GM19328 (cell line): ENCODE measurements around the gene PCBP3.

Source experiments
- ATAC-seq: cut with Tn5 transposase; IDR thresholded peaks from one replicate; pipeline ENCODE4 v1.9.1; 2021; ENCODE audit warnings: mild to moderate bottlenecking, moderate library complexity; ENCODE audit not compliant: unreplicated experiment

PCBP3 gene

GRCh38 chr21:45723049-45723958 lies 79.8 kb downstream of the PCBP3 start:
- no peak for ATAC-seq

GRCh38 chr21:45724345-45724961 lies 80.9 kb downstream of the PCBP3 start:
- ATAC-seq, result no peak

- no peak for ATAC-seq
These were observed 81.7 kb downstream of the PCBP3 start for GRCh38 chr21:45724994-45725843.

GRCh38 chr21:45725844-45726200 lies 82.3 kb downstream of the PCBP3 start:
- no peak for ATAC-seq

- ATAC-seq, result no peak
These were observed 82.9 kb downstream of the PCBP3 start for GRCh38 chr21:45726438-45726837.

- no peak for ATAC-seq
These were observed 83.9 kb downstream of the PCBP3 start for GRCh38 chr21:45727390-45727789.

- ATAC-seq, result no peak
These were observed 91.9 kb downstream of the PCBP3 start for GRCh38 chr21:45735259-45736000.

- ATAC-seq, result no peak
These were observed 92.6 kb downstream of the PCBP3 start for GRCh38 chr21:45736042-45736689.

- no peak for ATAC-seq
These were observed 93.4 kb downstream of the PCBP3 start for GRCh38 chr21:45736690-45737484.

GRCh38 chr21:45737485-45738166 lies 94.1 kb downstream of the PCBP3 start:
- no peak for ATAC-seq

GRCh38 chr21:45739218-45740087 lies 95.9 kb downstream of the PCBP3 start:
- ATAC-seq, result no peak

GRCh38 chr21:45740088-45740440 lies 96.5 kb downstream of the PCBP3 start:
- ATAC-seq, result no peak

GRCh38 chr21:45740491-45741357 lies 97.2 kb downstream of the PCBP3 start:
- no peak for ATAC-seq

- no peak for ATAC-seq
These were observed 98.2 kb downstream of the PCBP3 start for GRCh38 chr21:45741691-45742090.

- no peak for ATAC-seq
These were observed 98.7 kb downstream of the PCBP3 start for GRCh38 chr21:45742247-45742646.

GRCh38 chr21:45745256-45745655 lies 101.7 kb downstream of the PCBP3 start:
- no peak for ATAC-seq

GRCh38 chr21:45747233-45747766 lies 103.8 kb downstream of the PCBP3 start:
- no peak for ATAC-seq
